ENCODE measurements around the gene UBR7.

Gene UBR7

GRCh38 chr14:93246534-93246933, 39.5 kb downstream of the UBR7 start:
- H3K27ac ChIP-seq, result no peak overlapping the region
- TF ChIP-seq, protein P1, sequence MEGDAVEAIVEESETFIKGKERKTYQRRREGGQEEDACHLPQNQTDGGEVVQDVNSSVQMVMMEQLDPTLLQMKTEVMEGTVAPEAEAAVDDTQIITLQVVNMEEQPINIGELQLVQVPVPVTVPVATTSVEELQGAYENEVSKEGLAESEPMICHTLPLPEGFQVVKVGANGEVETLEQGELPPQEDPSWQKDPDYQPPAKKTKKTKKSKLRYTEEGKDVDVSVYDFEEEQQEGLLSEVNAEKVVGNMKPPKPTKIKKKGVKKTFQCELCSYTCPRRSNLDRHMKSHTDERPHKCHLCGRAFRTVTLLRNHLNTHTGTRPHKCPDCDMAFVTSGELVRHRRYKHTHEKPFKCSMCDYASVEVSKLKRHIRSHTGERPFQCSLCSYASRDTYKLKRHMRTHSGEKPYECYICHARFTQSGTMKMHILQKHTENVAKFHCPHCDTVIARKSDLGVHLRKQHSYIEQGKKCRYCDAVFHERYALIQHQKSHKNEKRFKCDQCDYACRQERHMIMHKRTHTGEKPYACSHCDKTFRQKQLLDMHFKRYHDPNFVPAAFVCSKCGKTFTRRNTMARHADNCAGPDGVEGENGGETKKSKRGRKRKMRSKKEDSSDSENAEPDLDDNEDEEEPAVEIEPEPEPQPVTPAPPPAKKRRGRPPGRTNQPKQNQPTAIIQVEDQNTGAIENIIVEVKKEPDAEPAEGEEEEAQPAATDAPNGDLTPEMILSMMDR (IDR thresholded peaks at IDR 0.05), result no peak
- TF ChIP-seq ZFX (IDR thresholded peaks at IDR 0.05; ENCODE audit: borderline replicate concordance), result no peak

GRCh38 chr14:93249128-93249831, 42.2 kb downstream of the UBR7 start:
- no peak overlapping the region for H3K27ac ChIP-seq

GRCh38 chr14:93262446-93262845, 55.4 kb downstream of the UBR7 start:
- no peak for TF ChIP-seq ZFX (IDR thresholded peaks at IDR 0.05; ENCODE audit: borderline replicate concordance)
- TF ChIP-seq, protein P1 (IDR thresholded peaks at IDR 0.05), result no peak
- H3K27ac ChIP-seq, result peak overlapping the region; percentile 29; the same call in 1 of the 2 replicates

More at GRCh38 chr14:93249128-93249831, 42.2 kb downstream of the UBR7 start:
- TF ChIP-seq ZFX (IDR thresholded peaks at IDR 0.05; ENCODE audit: borderline replicate concordance), result no peak
- TF ChIP-seq, protein P1 (IDR thresholded peaks at IDR 0.05), result no peak

- TF ChIP-seq ZFX (IDR thresholded peaks at IDR 0.05; ENCODE audit: borderline replicate concordance), result no peak
- TF ChIP-seq, protein P1 (IDR thresholded peaks at IDR 0.05), result no peak
- H3K27ac ChIP-seq, result no peak overlapping the region
Measured at GRCh38 chr14:93263416-93263815, 56.4 kb downstream of the UBR7 start.

DNA sequence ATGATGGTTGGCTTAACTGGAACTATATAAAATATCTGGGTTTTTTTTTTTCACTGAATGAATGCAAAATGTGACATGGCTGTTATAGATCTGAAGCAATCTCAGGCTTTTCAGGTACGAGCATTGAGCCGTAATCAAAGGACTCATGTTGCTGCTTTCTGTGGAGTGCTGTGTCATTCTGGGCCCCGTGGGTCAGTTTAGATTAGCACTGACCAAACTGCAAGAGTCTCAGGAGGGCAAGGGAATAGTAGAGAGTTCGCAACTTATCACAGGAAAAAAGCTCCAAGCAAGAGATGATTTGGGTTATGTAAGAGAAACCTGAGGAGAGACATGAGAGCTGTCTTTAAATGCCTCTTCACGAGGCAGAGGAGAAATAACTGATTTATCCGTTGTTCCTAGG, 59.1 kb downstream of the UBR7 start:
- no peak overlapping the region for H3K27ac ChIP-seq
- TF ChIP-seq, protein P1 (IDR thresholded peaks at IDR 0.05), result no peak
- no peak for TF ChIP-seq ZFX (IDR thresholded peaks at IDR 0.05; ENCODE audit: borderline replicate concordance)

- no peak overlapping the region for H3K27ac ChIP-seq
- TF ChIP-seq, protein P1 (IDR thresholded peaks at IDR 0.05), result no peak
- no peak for TF ChIP-seq ZFX (IDR thresholded peaks at IDR 0.05; ENCODE audit: borderline replicate concordance)
Measured at GRCh38 chr14:93267149-93267711, 60.2 kb downstream of the UBR7 start.

- TF ChIP-seq, protein P1 (IDR thresholded peaks at IDR 0.05), result no peak
- TF ChIP-seq ZFX (IDR thresholded peaks at IDR 0.05; ENCODE audit: borderline replicate concordance), result no peak
- H3K27ac ChIP-seq, result no peak overlapping the region
Measured at GRCh38 chr14:93268406-93268805, 61.4 kb downstream of the UBR7 start.

All from 22Rv1 (cell line).